PFSK-1 (cell line): ENCODE measurements around the gene SENP2.

ENCODE experiments used
- FOXP2 ChIP-seq: optimal IDR thresholded peaks from 2 replicates; pipeline ENCODE3; 2011; ENCODE audit warnings: borderline replicate concordance, control low read depth, inconsistent platforms; ENCODE audit not compliant: insufficient read depth; ENCODE audit errors: extremely low read length, extremely low read depth
- POLR2AphosphoS5 ChIP-seq: IDR thresholded peaks from 2 replicates; pipeline ENCODE4 v1.6.1; 2012; ENCODE audit warnings: low read depth, mild to moderate bottlenecking, control low read depth, low read length, moderate library complexity
- SIN3A ChIP-seq: IDR thresholded peaks from 2 replicates; pipeline ENCODE4 v1.6.1; 2012; ENCODE audit warnings: mild to moderate bottlenecking, low read length, moderate library complexity, borderline replicate concordance; ENCODE audit not compliant: insufficient read depth
- TAF1 ChIP-seq: IDR thresholded peaks from 2 replicates; pipeline ENCODE4 v1.6.1; 2012; ENCODE audit warnings: low read length, control low read depth, borderline replicate concordance; ENCODE audit not compliant: insufficient read depth
- TF ChIP-seq, protein P1 (sequence below), 2 experiments: IDR thresholded peaks; 2 replicates each; pipeline versions ENCODE4 v1.6.1 to v1.8.0; 2011 to 2012; ENCODE audit warnings: low read depth in 2 of 2, low read length in 2 of 2, control low read depth in 1 of 2, inconsistent platforms in 1 of 2, mild to moderate bottlenecking in 1 of 2, moderate library complexity in 1 of 2; ENCODE audit not compliant: insufficient read depth in 1 of 2

The SENP2 gene

DNA sequence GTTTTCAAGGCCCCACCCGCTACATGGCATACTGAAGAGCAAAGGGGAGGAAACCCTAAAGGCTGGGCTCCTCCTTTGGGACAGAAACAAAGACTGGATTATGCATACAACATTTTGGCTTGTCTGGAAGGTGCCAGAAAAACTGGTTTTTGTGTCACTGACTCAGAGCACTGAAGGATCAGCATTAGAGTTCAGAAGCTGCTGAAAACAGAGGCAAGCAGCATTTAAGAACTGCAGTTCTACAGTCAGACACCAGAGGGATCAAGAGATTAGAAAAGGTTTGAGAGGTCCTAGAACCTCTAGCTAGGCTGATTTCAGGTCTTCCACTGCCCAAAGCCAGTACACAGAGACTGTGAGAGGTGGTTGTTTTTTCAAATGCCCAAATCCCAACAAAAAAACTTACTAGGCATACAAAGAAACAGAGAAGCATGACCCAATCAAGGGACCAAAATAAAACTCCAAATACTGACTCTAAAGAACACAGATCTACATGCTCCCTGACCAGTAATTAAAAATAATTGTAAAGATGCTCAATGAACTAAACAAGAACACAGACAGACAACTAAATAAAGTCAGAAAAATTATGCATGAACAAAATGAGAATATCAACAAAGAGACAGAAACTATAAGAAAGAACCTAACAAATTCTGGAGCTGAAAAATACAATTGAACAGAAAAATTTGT, 91.2 kb downstream of the SENP2 start:
- TF ChIP-seq, protein P1, sequence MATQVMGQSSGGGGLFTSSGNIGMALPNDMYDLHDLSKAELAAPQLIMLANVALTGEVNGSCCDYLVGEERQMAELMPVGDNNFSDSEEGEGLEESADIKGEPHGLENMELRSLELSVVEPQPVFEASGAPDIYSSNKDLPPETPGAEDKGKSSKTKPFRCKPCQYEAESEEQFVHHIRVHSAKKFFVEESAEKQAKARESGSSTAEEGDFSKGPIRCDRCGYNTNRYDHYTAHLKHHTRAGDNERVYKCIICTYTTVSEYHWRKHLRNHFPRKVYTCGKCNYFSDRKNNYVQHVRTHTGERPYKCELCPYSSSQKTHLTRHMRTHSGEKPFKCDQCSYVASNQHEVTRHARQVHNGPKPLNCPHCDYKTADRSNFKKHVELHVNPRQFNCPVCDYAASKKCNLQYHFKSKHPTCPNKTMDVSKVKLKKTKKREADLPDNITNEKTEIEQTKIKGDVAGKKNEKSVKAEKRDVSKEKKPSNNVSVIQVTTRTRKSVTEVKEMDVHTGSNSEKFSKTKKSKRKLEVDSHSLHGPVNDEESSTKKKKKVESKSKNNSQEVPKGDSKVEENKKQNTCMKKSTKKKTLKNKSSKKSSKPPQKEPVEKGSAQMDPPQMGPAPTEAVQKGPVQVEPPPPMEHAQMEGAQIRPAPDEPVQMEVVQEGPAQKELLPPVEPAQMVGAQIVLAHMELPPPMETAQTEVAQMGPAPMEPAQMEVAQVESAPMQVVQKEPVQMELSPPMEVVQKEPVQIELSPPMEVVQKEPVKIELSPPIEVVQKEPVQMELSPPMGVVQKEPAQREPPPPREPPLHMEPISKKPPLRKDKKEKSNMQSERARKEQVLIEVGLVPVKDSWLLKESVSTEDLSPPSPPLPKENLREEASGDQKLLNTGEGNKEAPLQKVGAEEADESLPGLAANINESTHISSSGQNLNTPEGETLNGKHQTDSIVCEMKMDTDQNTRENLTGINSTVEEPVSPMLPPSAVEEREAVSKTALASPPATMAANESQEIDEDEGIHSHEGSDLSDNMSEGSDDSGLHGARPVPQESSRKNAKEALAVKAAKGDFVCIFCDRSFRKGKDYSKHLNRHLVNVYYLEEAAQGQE (IDR thresholded peaks at IDR 0.05; ENCODE audit: insufficient read depth in 1 of 2, low read depth in 2 of 2, low read length in 2 of 2): no peak
- no peak for TF ChIP-seq POLR2AphosphoS5
- no peak for TF ChIP-seq TAF1
- no peak for TF ChIP-seq FOXP2
- TF ChIP-seq SIN3A: no peak

DNA sequence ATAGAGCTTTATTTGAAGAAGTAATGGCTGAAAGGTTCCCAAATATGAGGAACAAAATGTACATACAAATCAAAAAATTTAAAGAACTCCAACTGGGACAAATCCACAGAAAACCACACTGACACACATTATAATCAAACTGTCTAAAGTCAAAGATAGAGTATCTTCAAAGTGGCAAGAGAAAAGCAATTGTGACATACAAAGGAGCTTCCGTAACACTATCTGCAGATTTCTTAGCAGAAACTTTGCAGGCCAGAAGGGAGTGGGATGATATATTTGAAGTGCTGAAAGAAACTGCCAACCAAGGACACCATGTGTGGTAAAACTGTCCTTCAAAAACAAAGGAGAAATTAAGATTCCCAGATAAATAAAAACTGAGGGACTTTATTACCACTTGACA, 91.9 kb downstream of the SENP2 start:
- no peak for TF ChIP-seq TAF1
- no peak for TF ChIP-seq FOXP2
- TF ChIP-seq SIN3A: no peak
- TF ChIP-seq POLR2AphosphoS5: no peak
- TF ChIP-seq, protein P1 (IDR thresholded peaks at IDR 0.05; ENCODE audit: insufficient read depth in 1 of 2, low read depth in 2 of 2, low read length in 2 of 2): no peak

DNA sequence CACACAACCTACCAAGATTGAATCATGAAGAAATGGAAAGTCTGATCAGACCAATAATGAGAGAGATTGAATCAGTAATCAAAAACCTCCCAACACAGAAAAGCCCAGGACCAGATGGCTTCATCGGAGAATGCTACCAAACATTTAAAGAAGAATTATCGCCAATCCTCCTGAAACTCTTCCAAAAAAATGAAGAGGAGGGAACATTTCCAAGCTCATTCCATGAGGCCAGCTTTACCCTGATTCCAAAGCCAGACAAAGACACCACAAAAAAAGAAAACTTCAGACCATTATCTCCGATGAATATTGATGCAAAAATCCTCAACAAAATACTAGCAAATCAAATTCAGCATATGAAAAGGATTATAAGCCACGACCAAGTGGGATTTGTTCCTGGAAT, 94.1 kb downstream of the SENP2 start:
- TF ChIP-seq SIN3A (no peak), FOXP2 (no peak), POLR2AphosphoS5 (no peak), TAF1 (no peak)
- TF ChIP-seq, protein P1 (IDR thresholded peaks at IDR 0.05; ENCODE audit: insufficient read depth in 1 of 2, low read depth in 2 of 2, low read length in 2 of 2): no peak
